ENCODE measurements around the gene TP73.

Gene TP73

DNA sequence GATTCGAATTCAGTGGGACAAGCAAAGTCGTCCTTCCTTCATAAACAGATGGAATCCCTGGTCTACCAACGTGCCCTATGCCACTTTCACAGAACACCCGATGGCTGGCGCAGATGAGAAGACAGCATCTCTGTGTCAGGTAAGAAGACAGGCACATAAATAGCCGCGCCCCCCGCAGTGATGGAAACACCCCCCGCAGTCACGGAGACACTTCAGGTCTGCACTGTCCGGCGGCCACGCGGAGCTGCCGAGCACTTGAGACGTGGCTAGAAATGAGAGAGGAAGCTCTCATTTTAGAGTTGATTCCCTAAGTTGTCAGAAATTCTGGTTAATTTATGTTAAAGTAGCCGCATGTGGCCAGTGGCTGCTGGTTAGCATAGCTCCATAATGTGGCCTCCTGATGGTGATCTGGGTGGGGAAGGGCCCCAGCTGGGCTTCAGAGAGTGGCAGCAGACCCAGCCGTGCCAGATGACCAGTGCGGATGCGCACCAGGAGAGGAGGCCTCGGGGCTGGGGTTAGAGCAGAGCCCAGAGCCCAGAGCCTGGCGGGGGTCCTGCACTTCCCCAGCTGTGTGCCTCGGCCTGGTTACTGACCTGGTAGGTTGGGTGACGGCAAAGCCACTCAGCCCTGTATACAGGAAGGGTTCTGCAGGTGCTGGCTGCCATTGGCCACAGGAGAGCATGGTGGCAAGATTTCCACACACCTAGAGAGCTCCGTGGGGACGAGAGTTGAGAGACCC lies 24.6 kb upstream of the TP73 start:
- Histone ChIP-seq H3K9me2 (replicated peaks; ENCODE audit: control insufficient read depth, low read length) (no peaks in the 10 kb centered on the region), H3K9me3 (ENCODE audit: control insufficient read depth, insufficient read depth, low read length) (no peaks in the 10 kb centered on the region), H4K20me1 (ENCODE audit: control insufficient read depth, insufficient read depth, low read depth, low read length) (no peaks in the 10 kb centered on the region), H3K4me3 (ENCODE audit: low read length) (no peak overlapping the region), H3K27me3 (ENCODE audit: control insufficient read depth, low read length) (peaks cover 5% of the 10 kb centered on the region; the same call in 1 of the 2 replicates), H3K4me2 (ENCODE audit: low read length) (no peak overlapping the region), H3K36me3 (ENCODE audit: control insufficient read depth, low read length) (peaks cover 16% of the 10 kb centered on the region), H3F3A (ENCODE audit: control insufficient read depth, insufficient read depth) (no peaks in the 10 kb centered on the region), H3K79me2 (ENCODE audit: control insufficient read depth, low read length) (no peaks in the 10 kb centered on the region), H3K27ac (ENCODE audit: low read depth, low read length) (no peak overlapping the region), H3K4me1 (ENCODE audit: control insufficient read depth, low read length) (peaks cover 13% of the 10 kb centered on the region)
- TF ChIP-seq EZH2phosphoT487 (IDR thresholded peaks at IDR 0.05; ENCODE audit: borderline replicate concordance, low read length), result no peak
- TF ChIP-seq, protein P1, sequence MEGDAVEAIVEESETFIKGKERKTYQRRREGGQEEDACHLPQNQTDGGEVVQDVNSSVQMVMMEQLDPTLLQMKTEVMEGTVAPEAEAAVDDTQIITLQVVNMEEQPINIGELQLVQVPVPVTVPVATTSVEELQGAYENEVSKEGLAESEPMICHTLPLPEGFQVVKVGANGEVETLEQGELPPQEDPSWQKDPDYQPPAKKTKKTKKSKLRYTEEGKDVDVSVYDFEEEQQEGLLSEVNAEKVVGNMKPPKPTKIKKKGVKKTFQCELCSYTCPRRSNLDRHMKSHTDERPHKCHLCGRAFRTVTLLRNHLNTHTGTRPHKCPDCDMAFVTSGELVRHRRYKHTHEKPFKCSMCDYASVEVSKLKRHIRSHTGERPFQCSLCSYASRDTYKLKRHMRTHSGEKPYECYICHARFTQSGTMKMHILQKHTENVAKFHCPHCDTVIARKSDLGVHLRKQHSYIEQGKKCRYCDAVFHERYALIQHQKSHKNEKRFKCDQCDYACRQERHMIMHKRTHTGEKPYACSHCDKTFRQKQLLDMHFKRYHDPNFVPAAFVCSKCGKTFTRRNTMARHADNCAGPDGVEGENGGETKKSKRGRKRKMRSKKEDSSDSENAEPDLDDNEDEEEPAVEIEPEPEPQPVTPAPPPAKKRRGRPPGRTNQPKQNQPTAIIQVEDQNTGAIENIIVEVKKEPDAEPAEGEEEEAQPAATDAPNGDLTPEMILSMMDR (IDR thresholded peaks at IDR 0.05; ENCODE audit: low read depth, low read length, poor library complexity, severe bottlenecking), result no peak

GRCh38 chr1:3628445-3628844 lies 23.9 kb upstream of the TP73 start:
- Histone ChIP-seq H3K4me2 (ENCODE audit: low read length) (no peak overlapping the region), H3K4me3 (ENCODE audit: low read length) (no peak overlapping the region), H4K20me1 (ENCODE audit: control insufficient read depth, insufficient read depth, low read depth, low read length) (no peaks in the 10 kb centered on the region), H3F3A (ENCODE audit: control insufficient read depth, insufficient read depth) (no peaks in the 10 kb centered on the region), H3K27me3 (ENCODE audit: control insufficient read depth, low read length) (peaks cover 5% of the 10 kb centered on the region; the same call in 1 of the 2 replicates), H3K79me2 (ENCODE audit: control insufficient read depth, low read length) (no peaks in the 10 kb centered on the region), H3K27ac (ENCODE audit: low read depth, low read length) (no peak overlapping the region), H3K36me3 (ENCODE audit: control insufficient read depth, low read length) (peaks cover 16% of the 10 kb centered on the region), H3K9me2 (replicated peaks; ENCODE audit: control insufficient read depth, low read length) (no peaks in the 10 kb centered on the region), H3K9me3 (ENCODE audit: control insufficient read depth, insufficient read depth, low read length) (no peaks in the 10 kb centered on the region), H3K4me1 (ENCODE audit: control insufficient read depth, low read length) (peaks cover 13% of the 10 kb centered on the region)
- TF ChIP-seq, protein P1 (IDR thresholded peaks at IDR 0.05; ENCODE audit: low read depth, low read length, poor library complexity, severe bottlenecking), result no peak
- TF ChIP-seq EZH2phosphoT487 (IDR thresholded peaks at IDR 0.05; ENCODE audit: borderline replicate concordance, low read length), result no peak

DNA sequence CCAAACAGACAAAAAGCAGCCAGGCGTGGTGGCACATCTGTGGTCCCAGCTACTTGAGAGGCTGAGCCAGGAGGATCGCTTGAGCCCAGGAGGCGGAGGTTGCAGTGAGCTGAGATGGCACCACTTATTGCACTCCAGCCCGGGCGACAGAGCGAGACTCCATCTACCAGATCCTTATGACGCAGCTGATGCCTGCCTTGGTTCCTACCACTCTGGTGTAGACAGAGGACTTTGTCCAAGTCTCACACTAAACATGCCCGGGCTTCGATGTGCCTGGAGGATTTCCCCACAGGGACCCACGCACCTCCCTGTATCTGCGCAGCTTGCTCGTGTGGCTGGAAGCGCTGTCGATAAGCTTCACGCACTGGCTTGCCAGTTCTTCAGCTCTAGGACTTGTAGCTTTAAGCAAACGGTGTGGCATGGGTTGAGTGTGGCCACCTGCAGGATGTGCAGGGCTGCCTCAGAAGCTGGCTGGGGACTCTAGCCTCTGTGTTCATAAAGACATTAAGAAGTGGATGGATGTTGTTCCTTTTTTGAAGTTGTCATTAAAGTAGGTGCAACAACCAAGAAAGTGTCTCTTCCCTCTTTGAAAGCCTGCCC lies 22.7 kb upstream of the TP73 start:
- Histone ChIP-seq H3K4me1 (ENCODE audit: control insufficient read depth, low read length) (0 out of 2 replicates have a peak, but pooled peaks cover 6% of the 10 kb centered on the region), H3K79me2 (ENCODE audit: control insufficient read depth, low read length) (no peaks in the 10 kb centered on the region), H4K20me1 (ENCODE audit: control insufficient read depth, insufficient read depth, low read depth, low read length) (no peaks in the 10 kb centered on the region), H3K4me2 (ENCODE audit: low read length) (no peak overlapping the region), H3K4me3 (ENCODE audit: low read length) (no peak overlapping the region), H3K9me3 (ENCODE audit: control insufficient read depth, insufficient read depth, low read length) (no peaks in the 10 kb centered on the region), H3F3A (ENCODE audit: control insufficient read depth, insufficient read depth) (no peaks in the 10 kb centered on the region), H3K27me3 (ENCODE audit: control insufficient read depth, low read length) (no peaks in the 10 kb centered on the region), H3K36me3 (ENCODE audit: control insufficient read depth, low read length) (peaks cover 16% of the 10 kb centered on the region), H3K9me2 (replicated peaks; ENCODE audit: control insufficient read depth, low read length) (no peaks in the 10 kb centered on the region), H3K27ac (ENCODE audit: low read depth, low read length) (no peak overlapping the region)
- TF ChIP-seq, protein P1 (IDR thresholded peaks at IDR 0.05; ENCODE audit: low read depth, low read length, poor library complexity, severe bottlenecking), result no peak
- TF ChIP-seq EZH2phosphoT487 (IDR thresholded peaks at IDR 0.05; ENCODE audit: borderline replicate concordance, low read length), result no peak

All from DOHH2 (cell line).